HepG2 (cell line): ENCODE data around the gene CCT3. TPM values are rescaled to one million over a fixed set of nuclear protein-coding genes. Genes with fewer than 3 reads are reported as not detected.

ENCODE experiments used
- ATAC-seq: fragments of 200-7000 bp; cut with Tn5 transposase; 3 replicates; pipeline ENCODE4 v1.9.1; 2020; ENCODE audit warnings: mild to moderate bottlenecking, moderate library complexity
- BruUV-seq: library from RNA; stranded (reverse); fragments of 400-500 nt; replicated peaks from 2 replicates; lab custom pipeline; 2021; lab: Mats Ljungman, UMichigan
- CTCF ChIA-PET: fragments of 300-600 bp; formaldehyde crosslinking; extraction: SDS; loops from one replicate; lab custom pipeline; 2021; ENCODE audit warnings: low total read pairs, inconsistent platforms, low intra/inter-chr PET ratio; lab: Yijun Ruan, JAX
- POLR2A ChIA-PET: fragments of 350-600 bp; sonication (Branson Sonifier 250); formaldehyde crosslinking; loops from one replicate; lab custom pipeline; 2020; ENCODE audit warnings: antibody characterized with exemption, inconsistent platforms; lab: Yijun Ruan, JAX
- DNase-seq: peaks from one replicate; pipeline ENCODE4 v3.0.0-alpha.2; 2015; ENCODE audit warnings: low spot score
- FAIRE-seq: peaks from 3 replicates; lab custom pipeline; 2011; peaks lifted over from hg19 to GRCh38; lab: Jason Lieb, UNC
- H2AFZ ChIP-seq: one replicate; pipeline ENCODE4 v1.6.1; 2011; ENCODE audit warnings: low read length, inconsistent platforms
- H3K27ac ChIP-seq: fragments of 300-600 bp; 3 replicates; pipeline ENCODE4 v1.8.0; 2011; ENCODE audit warnings: mixed run types, mild to moderate bottlenecking, mixed read lengths, low read length, inconsistent platforms; ENCODE audit not compliant: insufficient read depth; ENCODE audit errors: extremely low read length
- H3K27me3 ChIP-seq, 2 experiments: fragments of 200-600 bp in 1 of 2; 2 replicates in 1 of 2; 3 replicates in 1 of 2; pipeline versions ENCODE4 v1.6.0 to v1.8.0; 2011; ENCODE audit warnings: low read length in 2 of 2, mild to moderate bottlenecking in 2 of 2, moderate library complexity in 2 of 2, inconsistent platforms in 1 of 2; ENCODE audit not compliant: insufficient read depth in 2 of 2, control insufficient read depth in 1 of 2
- H3K36me3 ChIP-seq, 2 experiments: fragments of 200-600 bp in 1 of 2; replicated peaks in 1 of 2; 2 replicates in 1 of 2; 3 replicates in 1 of 2; pipeline versions ENCODE4 v1.5.1 to v1.8.0; 2011; ENCODE audit warnings: low read length in 2 of 2, inconsistent platforms in 1 of 2; ENCODE audit not compliant: insufficient read depth in 2 of 2, control insufficient read depth in 1 of 2
- H3K4me1 ChIP-seq: 2 replicates; pipeline ENCODE4 v1.5.1; 2012; ENCODE audit warnings: low read length, inconsistent platforms; ENCODE audit not compliant: insufficient read depth
- H3K4me2 ChIP-seq: 2 replicates; pipeline ENCODE4 v1.6.0; 2011; ENCODE audit warnings: low read depth, low read length, inconsistent platforms
- H3K4me3 ChIP-seq, 3 experiments: fragments of 200-600 bp in 1 of 3; sonication (generic), shearing (Covaris generic) in 1 of 3; replicated peaks in 1 of 3; 2 replicates each; pipeline ENCODE4 v1.5.1; 2011 to 2016; ENCODE audit warnings: low read length in 3 of 3, inconsistent platforms in 2 of 3, low read depth in 2 of 3, mild to moderate bottlenecking in 2 of 3, control low read depth in 1 of 3, mixed read lengths in 1 of 3; ENCODE audit not compliant: insufficient read depth in 1 of 3
- H3K79me2 ChIP-seq: one replicate; pipeline ENCODE4 v1.6.1; 2011; ENCODE audit warnings: low read length, inconsistent platforms; ENCODE audit not compliant: insufficient read depth
- H3K9ac ChIP-seq: 2 replicates; pipeline ENCODE4 v1.6.0; 2011; ENCODE audit warnings: mild to moderate bottlenecking, low read depth, low read length, inconsistent platforms; ENCODE audit not compliant: insufficient read depth
- H3K9me3 ChIP-seq: 2 replicates; pipeline ENCODE4 v1.5.1; 2012; ENCODE audit warnings: mild to moderate bottlenecking, low read length
- H4K20me1 ChIP-seq: 2 replicates; pipeline ENCODE4 v1.6.0; 2011; ENCODE audit warnings: inconsistent platforms, mild to moderate bottlenecking, low read length, moderate library complexity; ENCODE audit not compliant: insufficient read depth
- ATM ChIP-seq: fragments of 450-650 bp; IDR thresholded peaks from 2 replicates; pipeline ENCODE4 v1.7.1; 2017; ENCODE audit warnings: mild to moderate bottlenecking, borderline replicate concordance
- BORCS8-MEF2B ChIP-seq: sonication (generic); formaldehyde crosslinking; IDR thresholded peaks from 2 replicates; pipeline ENCODE4 v1.8.0; 2022; ENCODE audit warnings: mild to moderate bottlenecking, missing genetic modification reagents
- GABPA ChIP-seq, 2 experiments: IDR thresholded peaks; 2 replicates each; pipeline ENCODE4 v1.6.1; 2011 to 2016; ENCODE audit warnings: low read depth in 2 of 2, low read length in 1 of 2, missing biosample characterization in 1 of 2, missing genetic modification characterization in 1 of 2
- HNRNPUL1 ChIP-seq: fragments of 200-400 bp; formaldehyde crosslinking; IDR thresholded peaks from 2 replicates; pipeline ENCODE4 v1.6.1; 2017; ENCODE audit warnings: low read depth, mild to moderate bottlenecking, low read length, moderate library complexity
- KDM6A ChIP-seq: IDR thresholded peaks from 2 replicates; pipeline ENCODE4 v1.6.1; 2016; ENCODE audit warnings: low read depth
- NR1H2 ChIP-seq: sonication (generic); formaldehyde crosslinking; IDR thresholded peaks from 2 replicates; pipeline ENCODE4 v1.8.1; 2022; ENCODE audit warnings: low read depth, missing genetic modification reagents, borderline replicate concordance
- PCBP2 ChIP-seq: fragments of 200-400 bp; formaldehyde crosslinking; optimal IDR thresholded peaks from 2 replicates; pipeline ENCODE3; 2018; ENCODE audit warnings: low read length, low read depth; ENCODE audit not compliant: poor library complexity, severe bottlenecking
- PHF5A ChIP-seq: IDR thresholded peaks from one replicate; pipeline ENCODE4 v1.6.1; 2018; ENCODE audit warnings: low read depth, missing genetic modification reagents; ENCODE audit not compliant: unreplicated experiment
- PLSCR1 ChIP-seq: sonication (generic); formaldehyde crosslinking; IDR thresholded peaks from 2 replicates; pipeline ENCODE4 v1.5.0; 2020; ENCODE audit warnings: missing genetic modification reagents, mild to moderate bottlenecking, borderline replicate concordance
- PRMT3 ChIP-seq: sonication (generic); formaldehyde crosslinking; IDR thresholded peaks from 2 replicates; pipeline ENCODE4 v1.8.1; 2022; ENCODE audit warnings: low read depth, mild to moderate bottlenecking, moderate library complexity, missing genetic modification reagents, borderline replicate concordance
- TRIM24 ChIP-seq: sonication (generic); formaldehyde crosslinking; IDR thresholded peaks from 2 replicates; pipeline ENCODE4 v1.8.0; 2022; ENCODE audit warnings: mild to moderate bottlenecking, missing genetic modification reagents
- YY1 ChIP-seq: IDR thresholded peaks from 2 replicates; pipeline ENCODE4 v1.6.1; 2011; ENCODE audit warnings: low read length, low read depth, moderate library complexity, mild to moderate bottlenecking; ENCODE audit not compliant: insufficient read depth, insufficient replicate concordance
- ZNF335 ChIP-seq: sonication (generic); formaldehyde crosslinking; IDR thresholded peaks from 2 replicates; pipeline ENCODE4 v1.4.0; 2020; ENCODE audit warnings: missing genetic modification reagents
- ZNF563 ChIP-seq: sonication (generic); formaldehyde crosslinking; IDR thresholded peaks from 2 replicates; pipeline ENCODE4 v1.8.0; 2022; ENCODE audit warnings: mild to moderate bottlenecking, moderate library complexity, missing genetic modification reagents
- ZNF766 ChIP-seq: sonication (generic); formaldehyde crosslinking; IDR thresholded peaks from 2 replicates; pipeline ENCODE4 v1.5.0; 2020; ENCODE audit warnings: missing genetic modification reagents, borderline replicate concordance
- WGBS: methylation state at CpG from one replicate; pipeline ENCODE4 v1.1.6; 2017; ENCODE audit warnings: low lambda C conversion rate; 5-methylcytosine and 5-hydroxymethylcytosine counted together
- in situ Hi-C: cut with HindIII; loops from 2 replicates; pipeline ENCODE4 v1.10.0; 2017; ENCODE audit warnings: low pct_unique_long_range_greater_than_20kb; ENCODE audit not compliant: extremely low pct_ligation_motif_present
- intact Hi-C: fragments of 100-400 bp; cut with micrococcal nuclease; formaldehyde crosslinking; loops from one replicate; pipeline ENCODE4 v1.10.0; 2022; ENCODE audit not compliant: unreplicated experiment
- polyA plus RNA-seq, 8 experiments: library from polyadenylated mRNA; depleted of rRNA in 3 of 8; stranded (reverse) in 7 of 8; unstranded in 1 of 8; fragments of >200 nt; fragmentation: Illumina TruSeq in 4 of 8; extraction: Trizol in 4 of 8; gene quantifications; 2 replicates each; pipeline versions ENCODE4 v1.2.1 to v1.2.3, GENCODE V29; 2011 to 2016; ENCODE audit warnings: low read depth in 4 of 8, missing spikeins in 1 of 8, mixed read lengths in 1 of 8; ENCODE audit not compliant: insufficient read depth in 1 of 8
- total RNA-seq, 5 experiments: library from RNA; depleted of rRNA; stranded (reverse); fragments of >200 nt; fragmentation: Illumina TruSeq; extraction: Trizol; gene quantifications; 2 replicates each; pipeline ENCODE4 v1.2.3, GENCODE V29; 2016; ENCODE audit warnings: low read depth in 1 of 5
- TF ChIP-seq, protein P1 (sequence below): sonication (generic); formaldehyde crosslinking; IDR thresholded peaks from 2 replicates; pipeline ENCODE4 v1.4.0; 2020; ENCODE audit warnings: missing genetic modification reagents
- TF ChIP-seq, protein P2 (sequence below): sonication (generic); formaldehyde crosslinking; conservative IDR thresholded peaks from 2 replicates; pipeline ENCODE4 v1.4.0; 2020; ENCODE audit warnings: missing genetic modification reagents
- TF ChIP-seq, protein P3 (sequence below): sonication (generic); formaldehyde crosslinking; IDR thresholded peaks from 2 replicates; pipeline ENCODE4 v1.5.1; 2020; ENCODE audit warnings: mild to moderate bottlenecking, missing genetic modification reagents, borderline replicate concordance

The CCT3 gene
- total and polyA plus RNA-seq, 2 of the 13 experiments (the other 11 are each of a cell fraction or from before 2014, with no cell fraction given), result 319 to 615 TPM

GRCh38 chr1:156282479-156283222, 55.4 kb downstream of the CCT3 start, which contains the start of gene SMG5:
SMG5 (minus strand) TSS chr1:156282825; CDS start chr1:156282680, 145 bp downstream.
- H3K4me3 ChIP-seq, result peak within 1 kb of the TSS; percentile 71 to 95 (median 87)
- peak within 1 kb of the TSS; percentile 88 for H3K4me2 ChIP-seq
- H3K4me1 ChIP-seq, result peaks cover 33% of the 10 kb centered on the region
- WGBS, result 1% methylated on average over 16 of the region's 50 CpGs
- ChIA-PET CTCF (no interaction called here), POLR2A (interaction anchor here (0.8 to 7.1 kb wide), 22 partner anchors 11 to 229 kb away, joined by 3 to 115 read pairs (median 5); partner anchors contain the start of genes CCT3, GLMP, LAMTOR2 and PAQR6)
- H3K27me3 ChIP-seq, result no peaks in the 10 kb centered on the region; a peak in 1 of 5 replicates
- H2AFZ ChIP-seq, result peak within 1 kb of the TSS; percentile 77
- H3K9me3 ChIP-seq, result no peaks in the 10 kb centered on the region
- BruUV-seq, result no TSS peak
- intact Hi-C loops (no loop called here), in situ Hi-C loops (no loop called here)
- H4K20me1 ChIP-seq, result peaks cover 14% of the 10 kb centered on the region
- ATAC-seq (peak; percentile 93), DNase-seq (peak; percentile 97), FAIRE-seq (peak; percentile 88)
- peak within 1 kb of the TSS; percentile 78 for H3K27ac ChIP-seq
- H3K36me3 ChIP-seq, result peaks cover 9 to 30% of the 10 kb centered on the region in 2 experiments
- peak within 1 kb of the TSS; percentile 96 for H3K9ac ChIP-seq
- peaks cover 50% of the 10 kb centered on the region for H3K79me2 ChIP-seq
- peak; percentile 98 for TF ChIP-seq YY1
- no peak for TF ChIP-seq PCBP2
- no peak for TF ChIP-seq TRIM24 (CRISPR knock-in tag)
- TF ChIP-seq NR1H2 (CRISPR knock-in tag), result no peak
- TF ChIP-seq PRMT3, result no peak
- TF ChIP-seq ZNF563 (CRISPR knock-in tag), result peak; percentile 85
- TF ChIP-seq, protein P1, sequence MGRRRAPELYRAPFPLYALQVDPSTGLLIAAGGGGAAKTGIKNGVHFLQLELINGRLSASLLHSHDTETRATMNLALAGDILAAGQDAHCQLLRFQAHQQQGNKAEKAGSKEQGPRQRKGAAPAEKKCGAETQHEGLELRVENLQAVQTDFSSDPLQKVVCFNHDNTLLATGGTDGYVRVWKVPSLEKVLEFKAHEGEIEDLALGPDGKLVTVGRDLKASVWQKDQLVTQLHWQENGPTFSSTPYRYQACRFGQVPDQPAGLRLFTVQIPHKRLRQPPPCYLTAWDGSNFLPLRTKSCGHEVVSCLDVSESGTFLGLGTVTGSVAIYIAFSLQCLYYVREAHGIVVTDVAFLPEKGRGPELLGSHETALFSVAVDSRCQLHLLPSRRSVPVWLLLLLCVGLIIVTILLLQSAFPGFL (CRISPR knock-in tag), result no peak
- TF ChIP-seq, protein P2, sequence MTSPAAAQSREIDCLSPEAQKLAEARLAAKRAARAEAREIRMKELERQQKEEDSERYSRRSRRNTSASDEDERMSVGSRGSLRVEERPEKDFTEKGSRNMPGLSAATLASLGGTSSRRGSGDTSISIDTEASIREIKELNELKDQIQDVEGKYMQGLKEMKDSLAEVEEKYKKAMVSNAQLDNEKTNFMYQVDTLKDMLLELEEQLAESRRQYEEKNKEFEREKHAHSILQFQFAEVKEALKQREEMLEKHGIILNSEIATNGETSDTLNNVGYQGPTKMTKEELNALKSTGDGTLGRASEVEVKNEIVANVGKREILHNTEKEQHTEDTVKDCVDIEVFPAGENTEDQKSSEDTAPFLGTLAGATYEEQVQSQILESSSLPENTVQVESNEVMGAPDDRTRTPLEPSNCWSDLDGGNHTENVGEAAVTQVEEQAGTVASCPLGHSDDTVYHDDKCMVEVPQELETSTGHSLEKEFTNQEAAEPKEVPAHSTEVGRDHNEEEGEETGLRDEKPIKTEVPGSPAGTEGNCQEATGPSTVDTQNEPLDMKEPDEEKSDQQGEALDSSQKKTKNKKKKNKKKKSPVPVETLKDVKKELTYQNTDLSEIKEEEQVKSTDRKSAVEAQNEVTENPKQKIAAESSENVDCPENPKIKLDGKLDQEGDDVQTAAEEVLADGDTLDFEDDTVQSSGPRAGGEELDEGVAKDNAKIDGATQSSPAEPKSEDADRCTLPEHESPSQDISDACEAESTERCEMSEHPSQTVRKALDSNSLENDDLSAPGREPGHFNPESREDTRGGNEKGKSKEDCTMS (CRISPR knock-in tag), result no peak
- no peak for TF ChIP-seq KDM6A (CRISPR knock-in tag)
- peak; percentile 54; the same call in 1 of the 2 replicates for TF ChIP-seq BORCS8-MEF2B
- no peak for TF ChIP-seq ATM
- TF ChIP-seq, protein P3, sequence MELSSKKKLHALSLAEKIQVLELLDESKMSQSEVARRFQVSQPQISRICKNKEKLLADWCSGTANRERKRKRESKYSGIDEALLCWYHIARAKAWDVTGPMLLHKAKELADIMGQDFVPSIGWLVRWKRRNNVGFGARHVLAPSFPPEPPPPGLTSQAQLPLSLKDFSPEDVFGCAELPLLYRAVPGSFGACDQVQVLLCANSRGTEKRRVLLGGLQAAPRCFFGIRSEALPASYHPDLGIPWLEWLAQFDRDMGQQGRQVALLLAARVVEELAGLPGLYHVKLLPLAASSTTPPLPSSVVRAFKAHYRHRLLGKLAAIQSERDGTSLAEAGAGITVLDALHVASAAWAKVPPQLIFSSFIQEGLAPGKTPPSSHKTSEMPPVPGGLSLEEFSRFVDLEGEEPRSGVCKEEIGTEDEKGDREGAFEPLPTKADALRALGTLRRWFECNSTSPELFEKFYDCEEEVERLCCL, result peak; percentile 83; the same call in 1 of the 2 replicates
- TF ChIP-seq ZNF766 (CRISPR knock-in tag), result no peak
- TF ChIP-seq PHF5A (CRISPR knock-in tag), result no peak
- no peak for TF ChIP-seq HNRNPUL1
- no peak for TF ChIP-seq PLSCR1 (CRISPR knock-in tag)
- no peak for TF ChIP-seq ZNF335 (CRISPR knock-in tag)
- TF ChIP-seq GABPA (IDR thresholded peaks at IDR 0.05; ENCODE audit: low read depth, low read length), result peak; percentile 57
- TF ChIP-seq GABPA (CRISPR knock-in tag; IDR thresholded peaks at IDR 0.05; ENCODE audit: low read depth), result peak; percentile 93
